ENCODE data around the gene PANX2. TPM values are rescaled to one million over a fixed set of nuclear protein-coding genes. Genes with fewer than 3 reads are reported as not detected.
"Not testable (repeated sequence)": the region's sequence is repeated elsewhere in the genome, so short reads cannot be mapped to it uniquely, and the experiment has no call there.

PANX2 gene
- total RNA-seq, 1 donor from 2014 or later: 0.26 TPM

DNA sequence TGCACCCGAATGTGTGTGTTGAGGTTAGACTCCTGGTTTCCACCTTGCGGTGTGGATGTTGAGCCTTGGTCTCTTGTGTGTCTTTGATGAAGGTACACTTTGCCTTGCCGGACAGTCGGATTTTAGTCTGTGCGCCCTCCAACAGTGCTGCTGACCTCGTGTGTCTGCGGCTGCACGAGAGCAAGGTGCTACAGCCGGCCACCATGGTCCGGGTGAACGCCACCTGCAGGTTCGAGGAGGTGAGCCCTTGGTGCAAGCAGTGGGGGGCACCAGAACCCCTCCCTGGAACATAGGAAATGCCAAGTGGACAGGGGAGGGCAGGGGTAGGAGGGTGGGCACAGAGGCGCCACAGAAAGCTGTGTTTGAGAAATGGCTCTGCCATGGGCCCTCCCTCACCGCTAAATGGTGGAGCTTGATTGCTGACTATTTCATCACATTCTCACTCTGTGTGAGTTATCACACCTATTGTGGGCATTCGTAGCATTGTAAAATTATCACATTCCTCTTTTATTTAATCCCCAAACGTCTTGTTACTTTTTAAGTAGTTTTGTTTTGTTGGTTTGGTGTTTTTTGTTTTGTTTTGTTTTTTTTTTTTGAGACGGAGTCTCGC is 26.4 kb upstream of the PANX2 start:
- no peak overlapping the region for H3K4me3 ChIP-seq (ENCODE audit: low read depth, low read length)
- TF ChIP-seq, protein P1, sequence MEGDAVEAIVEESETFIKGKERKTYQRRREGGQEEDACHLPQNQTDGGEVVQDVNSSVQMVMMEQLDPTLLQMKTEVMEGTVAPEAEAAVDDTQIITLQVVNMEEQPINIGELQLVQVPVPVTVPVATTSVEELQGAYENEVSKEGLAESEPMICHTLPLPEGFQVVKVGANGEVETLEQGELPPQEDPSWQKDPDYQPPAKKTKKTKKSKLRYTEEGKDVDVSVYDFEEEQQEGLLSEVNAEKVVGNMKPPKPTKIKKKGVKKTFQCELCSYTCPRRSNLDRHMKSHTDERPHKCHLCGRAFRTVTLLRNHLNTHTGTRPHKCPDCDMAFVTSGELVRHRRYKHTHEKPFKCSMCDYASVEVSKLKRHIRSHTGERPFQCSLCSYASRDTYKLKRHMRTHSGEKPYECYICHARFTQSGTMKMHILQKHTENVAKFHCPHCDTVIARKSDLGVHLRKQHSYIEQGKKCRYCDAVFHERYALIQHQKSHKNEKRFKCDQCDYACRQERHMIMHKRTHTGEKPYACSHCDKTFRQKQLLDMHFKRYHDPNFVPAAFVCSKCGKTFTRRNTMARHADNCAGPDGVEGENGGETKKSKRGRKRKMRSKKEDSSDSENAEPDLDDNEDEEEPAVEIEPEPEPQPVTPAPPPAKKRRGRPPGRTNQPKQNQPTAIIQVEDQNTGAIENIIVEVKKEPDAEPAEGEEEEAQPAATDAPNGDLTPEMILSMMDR (IDR thresholded peaks at IDR 0.05; ENCODE audit: insufficient read depth, low read length, severe bottlenecking): no peak
- no peak for DNase-seq (ENCODE audit: low read depth)
- no peak for FAIRE-seq
- H3K27me3 ChIP-seq (ENCODE audit: control insufficient read depth, insufficient read depth, low read length): peaks cover 4% of the 10 kb centered on the region
- H3K36me3 ChIP-seq (ENCODE audit: control insufficient read depth, insufficient read depth, low read length): no peaks in the 10 kb centered on the region

DNA sequence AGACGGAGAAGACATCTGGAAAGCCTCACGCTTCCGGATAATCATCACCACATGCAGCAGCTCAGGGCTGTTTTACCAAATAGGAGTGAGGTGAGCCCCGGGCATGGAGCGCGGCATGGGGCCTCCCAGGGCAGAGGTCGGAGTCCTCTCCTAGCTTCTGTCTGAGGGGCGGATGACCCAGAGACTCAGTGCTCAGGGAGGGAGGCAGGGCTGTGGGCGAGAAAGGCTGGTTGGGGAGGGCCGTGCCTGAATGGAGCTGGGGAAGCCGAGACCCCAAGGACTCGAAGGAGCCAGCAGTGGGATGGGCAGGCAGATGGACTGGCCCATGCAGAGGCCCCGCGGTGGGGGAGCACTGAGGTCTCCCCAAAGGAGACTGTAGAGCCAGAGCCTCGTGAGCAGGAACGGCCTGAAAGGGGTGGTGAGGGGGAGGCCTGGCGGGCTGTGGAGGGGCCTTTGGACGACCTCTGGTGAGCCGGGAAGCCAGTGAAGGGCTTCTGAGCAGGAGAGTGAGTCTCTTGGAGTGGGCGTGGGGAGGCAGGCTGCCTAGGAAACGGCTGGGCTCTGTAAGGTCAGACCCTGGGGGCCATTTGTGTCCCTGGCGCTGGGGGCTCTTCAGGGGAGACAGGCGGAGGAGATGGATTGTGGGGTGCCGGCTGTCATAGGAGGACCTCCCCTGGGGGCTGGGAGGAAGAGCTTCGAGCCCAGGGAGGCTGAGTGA is 24.7 kb upstream of the PANX2 start:
- FAIRE-seq: no peak
- Histone ChIP-seq H3K4me3 (ENCODE audit: low read depth, low read length) (no peak overlapping the region), H3K36me3 (ENCODE audit: control insufficient read depth, insufficient read depth, low read length) (no peaks in the 10 kb centered on the region), H3K27me3 (ENCODE audit: control insufficient read depth, insufficient read depth, low read length) (peaks cover 4% of the 10 kb centered on the region)
- TF ChIP-seq, protein P1 (IDR thresholded peaks at IDR 0.05; ENCODE audit: insufficient read depth, low read length, severe bottlenecking): no peak
- DNase-seq (ENCODE audit: low read depth): no peak

DNA sequence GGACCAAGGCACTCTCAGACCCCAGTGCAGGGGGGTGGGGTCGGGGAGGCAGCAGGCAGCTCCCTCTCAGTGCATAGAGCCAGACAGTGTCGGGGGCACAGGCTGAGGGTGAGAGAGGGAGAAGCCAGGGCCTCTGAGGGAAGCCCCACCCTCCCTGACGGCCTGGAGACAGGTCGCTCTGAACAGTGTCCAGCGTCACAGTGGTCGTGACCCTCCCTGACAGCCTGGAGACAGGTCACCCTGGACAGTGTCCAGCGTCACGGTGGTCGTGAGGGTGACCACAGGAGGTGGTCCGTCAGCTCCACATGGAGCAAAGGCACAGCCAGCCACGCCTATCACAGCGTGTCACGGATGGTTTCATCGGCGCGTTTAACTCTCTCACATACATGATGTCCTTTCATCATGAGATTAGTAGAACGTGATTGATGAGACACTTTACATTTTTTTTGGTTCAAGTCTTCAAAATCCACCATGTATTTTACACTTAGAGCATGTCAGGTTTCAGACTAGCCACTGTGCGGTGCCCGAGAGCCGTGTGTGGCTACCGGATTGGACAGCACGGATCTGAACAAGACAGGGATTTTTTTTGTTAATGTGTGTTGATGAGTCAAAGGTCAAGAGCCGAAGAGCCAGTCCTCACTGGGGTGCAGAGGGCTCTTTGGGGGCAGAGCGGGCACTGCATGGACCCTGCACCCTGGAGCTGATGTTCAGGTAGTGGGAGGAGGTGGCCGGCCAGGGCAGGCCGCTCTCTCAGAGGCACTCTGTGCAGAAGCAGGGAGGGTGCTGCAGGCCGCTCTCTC is 23.9 kb upstream of the PANX2 start:
- FAIRE-seq (no peak), DNase-seq (ENCODE audit: low read depth) (peak; percentile 55)
- Histone ChIP-seq H3K27me3 (ENCODE audit: control insufficient read depth, insufficient read depth, low read length) (peaks cover 4% of the 10 kb centered on the region), H3K36me3 (ENCODE audit: control insufficient read depth, insufficient read depth, low read length) (no peaks in the 10 kb centered on the region), H3K4me3 (ENCODE audit: low read depth, low read length) (no peak overlapping the region)
- TF ChIP-seq, protein P1 (IDR thresholded peaks at IDR 0.05; ENCODE audit: insufficient read depth, low read length, severe bottlenecking): peak; percentile 86

DNA sequence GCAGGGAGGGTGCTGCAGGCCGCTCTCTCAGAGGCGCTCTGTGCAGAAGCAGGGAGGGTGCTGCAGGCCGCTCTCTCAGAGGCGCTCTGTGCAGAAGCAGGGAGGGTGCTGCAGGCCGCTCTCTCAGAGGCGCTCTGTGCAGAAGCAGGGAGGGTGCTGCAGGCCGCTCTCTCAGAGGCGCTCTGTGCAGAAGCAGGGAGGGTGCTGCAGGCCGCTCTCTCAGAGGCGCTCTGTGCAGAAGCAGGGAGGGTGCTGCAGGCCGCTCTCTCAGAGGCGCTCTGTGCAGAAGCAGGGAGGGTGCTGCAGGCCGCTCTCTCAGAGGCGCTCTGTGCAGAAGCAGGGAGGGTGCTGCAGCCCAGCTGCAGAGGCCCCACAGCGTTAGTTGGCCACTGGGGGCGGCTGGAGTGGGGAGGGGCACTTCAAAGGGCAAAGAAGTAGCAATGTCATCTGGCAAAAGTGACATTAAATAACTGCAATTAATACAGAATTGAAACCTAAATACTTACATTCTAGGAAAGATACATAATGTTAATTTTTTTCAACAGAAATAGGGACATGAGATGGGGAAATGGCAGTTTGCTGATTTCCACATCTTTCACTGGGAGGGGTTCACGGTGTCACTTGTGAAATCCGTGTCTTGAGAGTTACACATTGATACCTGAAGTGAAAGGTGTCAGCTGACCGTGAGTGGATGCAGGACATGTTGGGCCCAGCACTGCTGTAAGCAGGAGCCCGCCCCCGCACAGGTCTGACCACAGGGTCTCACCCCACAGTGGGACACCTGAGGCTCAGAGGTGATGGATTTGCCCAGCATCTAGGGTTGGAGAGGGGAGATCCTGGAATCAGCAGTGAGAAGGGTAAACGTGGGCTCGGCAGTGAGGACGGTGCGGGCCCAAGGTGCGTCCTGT is 23.0 kb upstream of the PANX2 start:
- H3K27me3 ChIP-seq (ENCODE audit: control insufficient read depth, insufficient read depth, low read length); H3K36me3 ChIP-seq (ENCODE audit: control insufficient read depth, insufficient read depth, low read length); FAIRE-seq; H3K4me3 ChIP-seq (ENCODE audit: low read depth, low read length); DNase-seq (ENCODE audit: low read depth): not testable (repeated sequence)

DNA sequence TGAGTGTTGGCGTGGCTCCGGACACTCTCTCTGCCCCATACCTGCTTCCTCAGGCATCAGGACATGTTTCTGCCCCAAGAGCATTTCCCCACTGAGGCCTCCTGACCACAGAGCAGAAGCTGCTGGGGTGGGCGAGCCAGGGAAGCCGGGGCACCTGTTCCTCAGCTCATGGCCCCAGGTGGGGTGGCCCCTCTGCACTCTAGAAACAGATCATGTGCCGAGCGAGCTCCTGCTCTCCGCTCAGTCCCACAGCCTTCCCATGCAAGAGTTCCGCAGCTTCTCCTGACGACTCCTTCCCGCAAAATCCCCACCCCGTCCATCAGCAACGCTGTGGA is 22.4 kb upstream of the PANX2 start:
- no peak for DNase-seq (ENCODE audit: low read depth)
- Histone ChIP-seq H3K4me3 (ENCODE audit: low read depth, low read length) (no peak overlapping the region), H3K27me3 (ENCODE audit: control insufficient read depth, insufficient read depth, low read length) (peaks cover 4% of the 10 kb centered on the region), H3K36me3 (ENCODE audit: control insufficient read depth, insufficient read depth, low read length) (no peaks in the 10 kb centered on the region)
- TF ChIP-seq, protein P1 (IDR thresholded peaks at IDR 0.05; ENCODE audit: insufficient read depth, low read length, severe bottlenecking): no peak
- no peak for FAIRE-seq
